Loucy (cell line): Measurements from ENCODE around the gene CNTN3.

Source experiments
- H2AFZ ChIP-seq: fragments of 200-600 bp; sonication (generic); 2 replicates; pipeline ENCODE4 v1.6.0; 2016; ENCODE audit warnings: antibody characterized with exemption, mild to moderate bottlenecking, low read length, moderate library complexity
- H3F3A ChIP-seq: fragments of 200-600 bp; 2 replicates; pipeline ENCODE4 v1.6.0; 2016; ENCODE audit warnings: antibody characterized with exemption, low read depth, mild to moderate bottlenecking
- H3K27me3 ChIP-seq: fragments of 200-600 bp; sonication (generic); 2 replicates; pipeline ENCODE4 v1.6.1; 2014; ENCODE audit warnings: low read length, mild to moderate bottlenecking; ENCODE audit not compliant: insufficient read depth, poor library complexity, severe bottlenecking
- H3K36me3 ChIP-seq: fragments of 200-600 bp; sonication (generic); 2 replicates; pipeline ENCODE4 v1.6.1; 2016; ENCODE audit warnings: low read length; ENCODE audit not compliant: insufficient read depth
- H3K4me1 ChIP-seq: fragments of 200-600 bp; sonication (generic); 2 replicates; pipeline ENCODE4 v1.5.1; 2014; ENCODE audit warnings: low read length, mild to moderate bottlenecking; ENCODE audit not compliant: insufficient read depth, poor library complexity, severe bottlenecking
- H3K4me2 ChIP-seq: fragments of 200-600 bp; sonication (generic); 2 replicates; pipeline ENCODE4 v1.6.0; 2014; ENCODE audit warnings: antibody characterized with exemption, low read length, low read depth, mild to moderate bottlenecking; ENCODE audit not compliant: poor library complexity, severe bottlenecking
- H3K4me3 ChIP-seq: fragments of 200-600 bp; sonication (generic); 2 replicates; pipeline ENCODE4 v1.5.1; 2014; ENCODE audit warnings: low read length, mild to moderate bottlenecking, mixed read lengths; ENCODE audit not compliant: poor library complexity, severe bottlenecking
- H3K79me2 ChIP-seq: fragments of 200-600 bp; sonication (generic); 2 replicates; pipeline ENCODE4 v1.6.1; 2014; ENCODE audit warnings: low read length; ENCODE audit not compliant: insufficient read depth
- H3K9ac ChIP-seq: fragments of 200-600 bp; sonication (generic); 2 replicates; pipeline ENCODE4 v1.6.0; 2014; ENCODE audit warnings: mild to moderate bottlenecking, low read depth, low read length, moderate library complexity; ENCODE audit not compliant: poor library complexity, severe bottlenecking
- H3K9me2 ChIP-seq: fragments of 200-600 bp; sonication (generic); replicated peaks from 2 replicates; pipeline ENCODE4 v1.6.1; 2016; ENCODE audit warnings: low read depth, low read length, mixed read lengths
- H3K9me3 ChIP-seq: fragments of 200-600 bp; sonication (generic); 2 replicates; pipeline ENCODE4 v1.6.1; 2014; ENCODE audit warnings: mild to moderate bottlenecking, antibody characterized with exemption, low read length, low read depth; ENCODE audit not compliant: insufficient read depth
- H4K20me1 ChIP-seq: fragments of 200-600 bp; sonication (generic); 2 replicates; pipeline ENCODE4 v1.6.0; 2014; ENCODE audit warnings: antibody characterized with exemption, low read length, mild to moderate bottlenecking; ENCODE audit not compliant: insufficient read depth, poor library complexity, severe bottlenecking
- CTCF ChIP-seq: fragments of 200-600 bp; sonication (generic); conservative IDR thresholded peaks from 2 replicates; pipeline ENCODE4 v1.5.1; 2014; ENCODE audit warnings: mild to moderate bottlenecking, antibody characterized with exemption, low read length
- EZH2phosphoT487 ChIP-seq: fragments of 200-600 bp; IDR thresholded peaks from 2 replicates; pipeline ENCODE4 v1.6.1; 2018; ENCODE audit warnings: antibody characterized with exemption, mild to moderate bottlenecking, moderate library complexity, borderline replicate concordance

CNTN3 gene

GRCh38 chr3:74613060-74613459 lies 1.4 kb downstream of the CNTN3 start:
- TF ChIP-seq CTCF (no peak), EZH2phosphoT487 (no peak)
- Histone ChIP-seq H3K4me1 (no peaks in the 10 kb centered on the region), H3K36me3 (no peaks in the 10 kb centered on the region), H3K9me3 (no peaks in the 10 kb centered on the region), H2AFZ (no peak overlapping the region), H4K20me1 (no peaks in the 10 kb centered on the region), H3K9ac (no peak overlapping the region), H3K4me3 (no peak overlapping the region), H3K27me3 (no peaks in the 10 kb centered on the region), H3F3A (no peaks in the 10 kb centered on the region), H3K79me2 (no peaks in the 10 kb centered on the region), H3K9me2 (no peaks in the 10 kb centered on the region), H3K4me2 (no peak overlapping the region)

GRCh38 chr3:74611206-74611605 lies 3.3 kb downstream of the CNTN3 start:
- TF ChIP-seq CTCF, result no peak
- no peak for TF ChIP-seq EZH2phosphoT487

GRCh38 chr3:74607803-74608202 lies 6.7 kb downstream of the CNTN3 start:
- H3F3A ChIP-seq, result no peaks in the 10 kb centered on the region
- H3K9me3 ChIP-seq, result no peaks in the 10 kb centered on the region
- H3K9me2 ChIP-seq, result no peaks in the 10 kb centered on the region
- H3K4me1 ChIP-seq, result no peaks in the 10 kb centered on the region
- H3K4me2 ChIP-seq, result no peak overlapping the region
- no peaks in the 10 kb centered on the region for H3K36me3 ChIP-seq
- H4K20me1 ChIP-seq, result no peaks in the 10 kb centered on the region
- TF ChIP-seq EZH2phosphoT487 (no peak), CTCF (no peak)
- H3K27me3 ChIP-seq, result no peaks in the 10 kb centered on the region
- no peak overlapping the region for H2AFZ ChIP-seq
- no peak overlapping the region for H3K9ac ChIP-seq
- H3K4me3 ChIP-seq, result no peak overlapping the region
- no peaks in the 10 kb centered on the region for H3K79me2 ChIP-seq

More at GRCh38 chr3:74611206-74611605, 3.3 kb downstream of the CNTN3 start:
- no peaks in the 10 kb centered on the region for H3K9me3 ChIP-seq
- no peaks in the 10 kb centered on the region for H3F3A ChIP-seq
- H3K9me2 ChIP-seq, result no peaks in the 10 kb centered on the region
- no peak overlapping the region for H3K4me3 ChIP-seq
- no peaks in the 10 kb centered on the region for H4K20me1 ChIP-seq
- no peak overlapping the region for H3K9ac ChIP-seq
- no peak overlapping the region for H2AFZ ChIP-seq
- H3K36me3 ChIP-seq, result no peaks in the 10 kb centered on the region
- H3K4me1 ChIP-seq, result no peaks in the 10 kb centered on the region
- no peaks in the 10 kb centered on the region for H3K79me2 ChIP-seq
- no peak overlapping the region for H3K4me2 ChIP-seq
- no peaks in the 10 kb centered on the region for H3K27me3 ChIP-seq
